Activated CD8-positive, alpha-beta memory T cell treated with anti-CD3 and anti-CD28 coated beads, Interleukin-2, amount 50 U/mL, for 1 hour (primary cell): ENCODE data around the gene BRINP3.
"Not testable (repeated sequence)": the region's sequence is repeated elsewhere in the genome, so short reads cannot be mapped to it uniquely, and the experiment has no call there.

Experiments
- DNase-seq: peaks from one replicate; pipeline ENCODE4 v3.0.0-alpha.2; 2020; ENCODE audit errors: extremely low read depth

The BRINP3 gene

DNA sequence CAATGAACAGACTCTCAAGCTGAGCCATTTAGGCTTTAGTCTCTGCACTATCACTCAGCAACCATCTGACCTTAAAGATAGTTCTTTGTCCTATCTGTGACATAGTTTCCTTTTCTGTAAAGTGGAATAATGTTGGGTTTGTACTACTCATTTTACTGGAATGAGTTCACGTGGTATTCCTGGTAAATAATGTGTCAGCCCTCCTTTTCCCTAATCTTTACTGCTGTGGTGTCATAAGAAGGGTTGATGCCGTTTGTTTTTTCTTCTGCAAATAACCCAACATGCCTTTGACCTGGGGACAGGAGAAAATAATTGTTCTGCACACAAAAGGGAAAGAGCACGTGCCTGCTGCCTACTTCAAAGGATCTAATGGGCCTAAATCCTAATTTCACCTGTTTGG lies 297.8 kb downstream of the BRINP3 start:
- no peak for DNase-seq

- DNase-seq, result no peak
These were observed 298.8 kb downstream of the BRINP3 start for GRCh38 chr1:190178827-190179226.

- no peak for DNase-seq
These were observed 300.1 kb downstream of the BRINP3 start for GRCh38 chr1:190177555-190177954.

DNA sequence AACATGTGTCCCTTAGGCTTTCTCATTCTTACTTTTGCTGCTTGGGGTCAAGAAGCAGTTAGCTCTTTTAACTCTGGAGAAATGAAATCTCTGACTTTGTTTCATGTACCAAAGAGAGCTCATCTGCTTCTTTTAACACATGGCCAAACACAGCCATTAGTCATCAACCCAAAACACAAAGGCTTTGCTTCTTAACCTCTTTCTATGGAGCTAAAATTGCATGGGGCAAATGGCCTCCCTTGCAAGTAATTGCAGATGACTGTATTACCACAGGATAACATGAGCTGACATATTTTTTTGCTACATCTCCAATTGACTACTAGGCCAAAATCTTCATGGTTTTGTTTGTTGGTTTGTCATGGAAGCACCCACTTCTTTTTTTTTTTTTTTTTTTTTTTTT lies 300.9 kb downstream of the BRINP3 start:
- DNase-seq, result no peak

GRCh38 chr1:190175320-190175719 lies 302.3 kb downstream of the BRINP3 start:
- no peak for DNase-seq

GRCh38 chr1:190172651-190173430 lies 304.8 kb downstream of the BRINP3 start:
- DNase-seq, result no peak

DNA sequence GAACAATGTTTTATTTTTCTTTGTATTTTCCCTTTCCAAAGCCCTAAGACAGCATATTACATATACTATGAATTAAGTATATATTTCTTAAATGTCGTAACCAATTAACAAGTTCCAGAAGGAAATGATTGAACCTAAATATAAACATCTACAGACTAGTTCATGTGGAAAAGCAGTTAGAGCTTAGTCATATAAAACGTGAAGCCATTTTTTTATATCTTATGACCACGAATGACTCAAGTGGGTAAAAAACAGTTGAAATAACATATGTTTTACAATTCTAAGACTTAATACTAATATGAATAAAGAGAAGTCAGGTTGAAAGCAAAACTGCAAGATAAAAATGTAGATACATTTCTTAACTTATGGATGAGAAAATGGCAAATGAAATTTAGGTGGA lies 307.3 kb downstream of the BRINP3 start:
- no peak for DNase-seq

DNA sequence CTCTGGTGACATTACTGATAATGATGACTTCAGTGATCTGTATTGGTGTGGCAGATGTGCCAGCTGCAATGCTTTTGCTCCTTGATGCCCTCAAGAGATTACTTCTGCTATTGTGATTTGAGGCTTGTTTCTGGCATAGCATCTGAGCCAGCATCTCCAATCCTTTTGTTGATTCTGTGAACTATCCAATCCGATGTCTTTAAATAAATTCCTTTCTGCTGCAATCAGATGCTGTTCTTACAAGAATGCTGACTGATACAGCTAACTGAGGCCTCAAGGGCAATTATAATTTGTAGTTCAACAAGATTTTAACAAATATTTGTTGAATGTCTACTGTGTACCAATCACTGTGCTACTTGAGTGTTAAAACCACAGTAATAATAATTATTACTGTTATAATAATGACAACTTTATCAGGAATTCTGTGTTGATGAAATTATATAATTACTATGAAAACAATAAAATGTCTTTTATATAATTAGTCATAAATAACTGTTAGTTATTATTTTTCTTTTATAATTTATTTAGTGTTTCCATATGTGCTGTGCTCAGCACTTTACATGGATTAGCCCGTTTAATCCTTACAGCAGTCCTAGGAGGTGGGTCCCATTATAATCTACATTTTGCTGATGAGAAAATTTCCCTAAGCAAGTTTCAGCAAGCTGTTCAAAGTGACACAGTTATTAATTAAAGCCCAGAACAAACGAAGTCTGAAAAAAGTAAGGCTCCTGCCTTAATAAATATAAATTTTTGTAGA lies 308.2 kb downstream of the BRINP3 start:
- DNase-seq, result no peak

GRCh38 chr1:190168893-190169280 lies 308.8 kb downstream of the BRINP3 start:
- no peak for DNase-seq

DNA sequence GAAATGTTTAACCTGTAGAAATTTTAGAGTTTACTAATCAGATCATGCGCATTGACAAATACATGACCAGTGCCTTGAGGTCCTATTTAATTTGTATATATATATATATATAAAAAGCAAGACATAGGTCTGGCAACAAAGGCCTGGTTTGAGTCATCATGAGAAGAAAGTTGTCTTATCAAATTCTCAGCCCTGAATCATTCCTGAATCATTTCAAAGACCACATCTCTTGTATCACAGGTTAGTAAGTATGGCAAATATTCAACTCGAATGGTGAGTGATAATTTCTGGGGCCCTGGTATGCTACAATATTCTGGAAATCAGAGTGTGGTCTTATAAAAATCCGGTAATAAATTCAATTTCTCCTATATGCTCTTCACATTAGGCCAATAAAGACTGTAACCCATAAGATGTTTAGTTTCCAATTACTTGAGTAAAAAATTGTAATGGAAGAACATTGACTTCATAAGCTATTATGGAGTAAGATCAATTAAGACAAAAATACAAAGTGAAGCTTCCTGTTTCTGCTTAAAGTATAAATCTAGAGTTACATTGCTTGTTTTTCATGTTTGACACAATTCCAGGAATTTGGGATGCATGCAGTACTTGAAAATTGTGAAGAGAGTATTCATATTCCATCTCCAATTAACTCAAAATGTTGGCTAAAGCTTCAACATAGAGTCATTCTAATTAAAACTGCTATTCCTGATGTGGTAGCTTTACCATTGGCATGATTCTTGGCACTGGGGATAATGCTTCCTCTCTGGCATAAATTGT lies 309.4 kb downstream of the BRINP3 start:
- DNase-seq, result no peak

GRCh38 chr1:190159146-190159545 lies 318.5 kb downstream of the BRINP3 start:
- DNase-seq, result no peak

GRCh38 chr1:190154744-190155143 lies 322.9 kb downstream of the BRINP3 start:
- DNase-seq, result no peak

- no peak for DNase-seq
These were observed 330.0 kb downstream of the BRINP3 start for GRCh38 chr1:190147616-190148015.

- no peak for DNase-seq
These were observed 333.0 kb downstream of the BRINP3 start for GRCh38 chr1:190144650-190145049.

GRCh38 chr1:190140644-190141043 lies 337.0 kb downstream of the BRINP3 start:
- DNase-seq, result no peak

DNA sequence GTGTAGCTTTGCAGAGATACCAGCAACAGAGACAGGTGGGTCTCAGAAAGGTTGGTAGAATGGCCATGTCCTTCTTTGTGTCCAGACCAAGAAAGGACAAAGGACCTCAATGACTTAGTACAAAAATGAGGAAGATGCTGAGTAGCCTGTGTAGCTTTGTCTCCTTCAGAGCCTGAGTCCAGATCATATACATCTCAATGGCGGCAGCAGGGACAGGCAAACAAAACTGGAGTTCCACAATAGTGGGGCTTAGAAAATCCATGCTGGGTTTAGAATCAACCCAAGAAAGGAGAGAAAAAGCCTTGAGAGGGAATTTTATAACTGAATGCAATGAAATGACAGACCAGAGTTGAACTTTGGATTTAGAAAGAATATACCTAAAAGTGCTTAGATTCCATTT lies 339.0 kb downstream of the BRINP3 start:
- no peak for DNase-seq

GRCh38 chr1:190138266-190138665 lies 339.4 kb downstream of the BRINP3 start:
- DNase-seq, result no peak

DNA sequence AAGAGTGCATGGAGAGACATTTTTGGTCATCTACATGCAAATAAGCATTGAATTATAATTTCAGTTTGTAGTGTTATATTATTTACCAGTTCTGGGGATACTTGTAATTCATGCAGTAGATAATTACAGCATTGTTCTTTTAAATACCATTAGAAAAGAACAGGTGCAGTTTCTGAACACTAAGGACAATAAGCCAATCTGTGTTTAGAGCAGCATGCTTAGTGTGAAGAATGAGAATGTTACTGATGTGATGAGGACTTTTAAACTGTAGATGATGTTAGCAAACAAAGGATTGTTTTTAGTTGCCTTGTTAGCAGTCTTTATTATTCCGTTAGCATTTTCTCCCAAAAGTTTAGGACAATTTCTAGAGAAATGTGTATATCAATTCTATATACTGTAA lies 348.3 kb downstream of the BRINP3 start:
- DNase-seq, result no peak

DNA sequence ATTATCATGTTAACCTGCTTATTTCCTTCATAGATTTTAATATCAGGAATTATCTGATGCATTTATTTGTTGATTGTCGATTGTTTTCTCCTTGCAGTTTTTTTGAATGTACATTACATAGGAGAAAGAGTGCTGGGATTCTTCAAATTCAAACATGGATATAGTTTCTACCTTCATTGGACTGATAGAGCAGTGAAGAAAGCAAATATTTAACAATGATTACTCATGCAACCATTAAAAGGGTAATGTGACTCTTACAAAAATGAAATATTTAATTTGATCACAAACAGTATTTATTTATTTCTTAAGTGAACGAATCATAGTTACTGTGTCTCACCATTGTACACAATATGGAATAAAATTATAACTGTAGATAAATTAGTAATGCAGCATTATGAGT lies 350.9 kb downstream of the BRINP3 start:
- DNase-seq, result no peak

- DNase-seq, result no peak
These were observed 353.6 kb downstream of the BRINP3 start for GRCh38 chr1:190124068-190124467.

- DNase-seq, result not testable (repeated sequence)
These were observed 357.1 kb downstream of the BRINP3 start for GRCh38 chr1:190120564-190120963.

- DNase-seq, result no peak
These were observed 358.0 kb downstream of the BRINP3 start for GRCh38 chr1:190119683-190120082.

- DNase-seq, result no peak
These were observed 360.7 kb downstream of the BRINP3 start for GRCh38 chr1:190116921-190117320.
